ENCODE data around the gene SIX3.

- TF ChIP-seq CTCF (IDR thresholded peaks at IDR 0.05) (no peak), POLR2A (IDR thresholded peaks at IDR 0.05) (no peak), EP300 (IDR thresholded peaks at IDR 0.05) (no peak), POLR2AphosphoS5 (IDR thresholded peaks at IDR 0.05) (no peak)
These were observed 5.0 kb downstream of the SIX3 start for GRCh38 chr2:44946372-44947027.
